GM06990 (cell line): ENCODE data around the gene ANKS3.

Source experiments
- DNase-seq: peaks from one replicate; pipeline ENCODE4 v3.0.0-alpha.2; 2011; ENCODE audit not compliant: insufficient read length; ENCODE audit errors: extremely low read depth
- H3K27me3 ChIP-seq: replicated peaks from 2 replicates; pipeline ENCODE4 v1.6.0; 2011; ENCODE audit warnings: low read length; ENCODE audit not compliant: control insufficient read depth, insufficient read depth
- H3K36me3 ChIP-seq: 2 replicates; pipeline ENCODE4 v1.5.1; 2011; ENCODE audit warnings: low read length; ENCODE audit not compliant: control insufficient read depth, insufficient read depth
- H3K4me3 ChIP-seq: replicated peaks from 2 replicates; pipeline ENCODE4 v1.5.1; 2011; ENCODE audit warnings: low read depth, mild to moderate bottlenecking, control low read depth, low read length
- CTCF ChIP-seq: IDR thresholded peaks from 2 replicates; pipeline ENCODE4 v1.5.1; 2011; ENCODE audit warnings: low read length, control low read depth, mild to moderate bottlenecking, inconsistent platforms; ENCODE audit not compliant: insufficient read depth, poor library complexity, severe bottlenecking

The ANKS3 gene

DNA sequence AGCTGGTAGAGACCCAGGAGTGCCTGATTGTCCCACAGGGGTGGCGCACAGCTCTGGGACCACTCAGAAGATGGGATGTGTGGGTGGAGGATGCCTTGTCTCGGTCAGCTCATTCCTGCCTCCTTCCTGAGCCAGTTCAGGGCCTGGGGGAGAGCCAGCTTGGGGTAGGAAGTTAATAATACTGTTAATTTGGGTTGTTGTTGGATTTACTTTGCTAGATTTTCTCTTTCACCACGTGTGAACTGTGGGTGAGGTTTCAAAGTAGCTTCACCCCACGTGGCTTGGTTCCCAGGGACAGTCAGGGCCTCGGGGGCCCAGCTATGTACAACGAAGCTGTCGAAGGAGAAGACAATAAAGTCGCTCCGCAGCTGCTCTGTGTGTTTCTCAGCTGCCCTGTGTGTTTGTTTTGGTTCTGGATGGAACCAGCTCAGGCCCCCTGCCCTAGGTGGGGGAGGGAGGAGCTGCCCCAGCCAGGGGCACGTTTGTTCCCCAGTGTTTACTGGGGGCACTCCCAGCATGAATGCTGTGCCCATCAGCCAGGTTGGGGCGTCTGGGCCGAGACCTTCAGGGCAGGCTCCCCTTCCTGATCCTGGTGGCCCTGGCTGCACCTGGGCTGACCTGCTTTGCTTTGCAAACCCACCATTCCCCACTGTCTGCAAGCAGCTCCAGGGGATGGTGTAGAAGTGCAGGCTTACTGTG is 38.4 kb downstream of the ANKS3 start:
- DNase-seq: no peak

GRCh38 chr16:4694642-4695451 is 39.2 kb downstream of the ANKS3 start:
- H3K4me3 ChIP-seq: peak overlapping the region; percentile 90
- no peak for TF ChIP-seq CTCF
- no peaks in the 10 kb centered on the region for H3K27me3 ChIP-seq
- H3K36me3 ChIP-seq: peaks cover 35% of the 10 kb centered on the region
- DNase-seq: no peak

More for the DNA sequence above, 38.4 kb downstream of the ANKS3 start:
- TF ChIP-seq CTCF: no peak
- no peaks in the 10 kb centered on the region for H3K27me3 ChIP-seq
- no peak overlapping the region for H3K4me3 ChIP-seq
- peaks cover 36% of the 10 kb centered on the region for H3K36me3 ChIP-seq

GRCh38 chr16:4693956-4694641 is 40.0 kb downstream of the ANKS3 start:
- DNase-seq: peak; percentile 66
- H3K36me3 ChIP-seq: peaks cover 31% of the 10 kb centered on the region

GRCh38 chr16:4693296-4693955 is 40.6 kb downstream of the ANKS3 start, which contains the start of gene NUDT16L1:
NUDT16L1 (plus strand) TSS chr16:4693562; CDS start chr16:4693727, 165 bp downstream.
- H3K27me3 ChIP-seq: no peaks in the 10 kb centered on the region
- peaks cover 28% of the 10 kb centered on the region for H3K36me3 ChIP-seq
- TF ChIP-seq CTCF: no peak
- peak; percentile 99 for DNase-seq
- H3K4me3 ChIP-seq: peak within 1 kb of the TSS; percentile 90

More at GRCh38 chr16:4693956-4694641, 40.0 kb downstream of the ANKS3 start:
- TF ChIP-seq CTCF: no peak
- Histone ChIP-seq H3K27me3 (no peaks in the 10 kb centered on the region), H3K4me3 (peak overlapping the region; percentile 90)

GRCh38 chr16:4692460-4693295 is 41.4 kb downstream of the ANKS3 start:
- no peak for TF ChIP-seq CTCF
- peaks cover 24% of the 10 kb centered on the region for H3K36me3 ChIP-seq
- peak overlapping the region; percentile 73 for H3K4me3 ChIP-seq
- no peaks in the 10 kb centered on the region for H3K27me3 ChIP-seq
- no peak for DNase-seq
